ENCODE measurements around the gene DHX32.

DNA sequence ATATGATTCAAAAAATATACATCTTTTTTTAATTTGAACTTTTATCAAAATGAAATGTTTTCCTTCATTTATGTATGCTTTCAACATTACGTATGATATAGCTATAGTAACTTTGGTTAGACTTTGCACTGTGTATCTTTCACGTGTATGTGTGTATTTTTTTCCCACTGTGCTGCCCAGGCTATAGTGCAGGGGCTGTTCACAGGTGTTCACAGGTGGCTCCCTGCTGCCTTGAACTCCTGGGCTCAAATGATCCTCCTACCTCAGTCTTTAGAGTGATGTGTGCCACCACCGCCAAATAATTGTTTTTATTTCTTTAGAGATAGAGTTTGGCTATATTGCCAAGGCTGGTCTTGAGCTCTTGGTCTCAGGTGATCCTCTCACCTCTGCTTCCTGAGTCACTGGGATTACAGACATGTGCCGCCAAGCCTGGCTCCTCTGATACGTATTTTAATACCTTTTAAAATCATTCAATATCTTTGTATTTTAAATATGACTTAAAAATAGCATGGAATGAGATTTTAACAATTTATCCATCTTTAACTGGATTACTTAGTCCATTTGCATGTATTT lies 44.3 kb upstream of the DHX32 start:
- TF ChIP-seq, protein P1, sequence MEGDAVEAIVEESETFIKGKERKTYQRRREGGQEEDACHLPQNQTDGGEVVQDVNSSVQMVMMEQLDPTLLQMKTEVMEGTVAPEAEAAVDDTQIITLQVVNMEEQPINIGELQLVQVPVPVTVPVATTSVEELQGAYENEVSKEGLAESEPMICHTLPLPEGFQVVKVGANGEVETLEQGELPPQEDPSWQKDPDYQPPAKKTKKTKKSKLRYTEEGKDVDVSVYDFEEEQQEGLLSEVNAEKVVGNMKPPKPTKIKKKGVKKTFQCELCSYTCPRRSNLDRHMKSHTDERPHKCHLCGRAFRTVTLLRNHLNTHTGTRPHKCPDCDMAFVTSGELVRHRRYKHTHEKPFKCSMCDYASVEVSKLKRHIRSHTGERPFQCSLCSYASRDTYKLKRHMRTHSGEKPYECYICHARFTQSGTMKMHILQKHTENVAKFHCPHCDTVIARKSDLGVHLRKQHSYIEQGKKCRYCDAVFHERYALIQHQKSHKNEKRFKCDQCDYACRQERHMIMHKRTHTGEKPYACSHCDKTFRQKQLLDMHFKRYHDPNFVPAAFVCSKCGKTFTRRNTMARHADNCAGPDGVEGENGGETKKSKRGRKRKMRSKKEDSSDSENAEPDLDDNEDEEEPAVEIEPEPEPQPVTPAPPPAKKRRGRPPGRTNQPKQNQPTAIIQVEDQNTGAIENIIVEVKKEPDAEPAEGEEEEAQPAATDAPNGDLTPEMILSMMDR (conservative IDR thresholded peaks at IDR 0.05; ENCODE audit: low read depth, low read length) = no peak
- TF ChIP-seq RAD21 (IDR thresholded peaks at IDR 0.05; ENCODE audit: low read length) = no peak
- no peak for TF ChIP-seq RFX5 (IDR thresholded peaks at IDR 0.05; ENCODE audit: low read depth, low read length)
- no peak for TF ChIP-seq POLR2A (IDR thresholded peaks at IDR 0.05; ENCODE audit: low read depth, low read length)

Measured in IMR-90 (cell line).